HepG2 (cell line): Measurements from ENCODE around the gene YAP1. TPM values are rescaled to one million over a fixed set of nuclear protein-coding genes. Genes with fewer than 3 reads are reported as not detected.
A peak's percentile ranks its signal among the peaks of the same experiment; 100 is the strongest.

ENCODE experiments used
- ATF7-NPFF ChIP-seq: sonication (generic); formaldehyde crosslinking; IDR thresholded peaks from 2 replicates; pipeline ENCODE4 v1.8.1; 2023; ENCODE audit warnings: mild to moderate bottlenecking, low read depth, missing genetic modification reagents, moderate library complexity
- BCLAF1 ChIP-seq: fragments of 450-650 bp; IDR thresholded peaks from 2 replicates; pipeline ENCODE4 v1.6.1; 2017; ENCODE audit warnings: mild to moderate bottlenecking
- CBX5 ChIP-seq: sonication (generic); formaldehyde crosslinking; IDR thresholded peaks from 2 replicates; pipeline ENCODE4 v1.4.0; 2020; ENCODE audit warnings: missing genetic modification reagents, borderline replicate concordance
- CTCF ChIP-seq: sonication (generic); formaldehyde crosslinking; IDR thresholded peaks from 2 replicates; pipeline ENCODE4 v1.5.0; 2020; ENCODE audit warnings: mild to moderate bottlenecking, missing genetic modification reagents, moderate library complexity
- FUBP1 ChIP-seq: sonication (generic); formaldehyde crosslinking; IDR thresholded peaks from 2 replicates; pipeline ENCODE4 v1.5.1; 2020; ENCODE audit warnings: missing genetic modification reagents, mild to moderate bottlenecking, borderline replicate concordance
- HNRNPUL1 ChIP-seq: fragments of 200-400 bp; formaldehyde crosslinking; IDR thresholded peaks from 2 replicates; pipeline ENCODE4 v1.6.1; 2017; ENCODE audit warnings: low read depth, mild to moderate bottlenecking, low read length, moderate library complexity
- HOXA7 ChIP-seq: sonication (generic); formaldehyde crosslinking; IDR thresholded peaks from 2 replicates; pipeline ENCODE4 v1.8.1; 2022; ENCODE audit warnings: mild to moderate bottlenecking, missing genetic modification reagents, moderate library complexity
- KAT7 ChIP-seq: IDR thresholded peaks from 2 replicates; pipeline ENCODE4 v1.6.1; 2018; ENCODE audit warnings: borderline replicate concordance, missing compliant biosample characterization
- NR3C1 ChIP-seq: sonication (generic); formaldehyde crosslinking; IDR thresholded peaks from 2 replicates; pipeline ENCODE4 v1.4.0; 2020; ENCODE audit warnings: missing genetic modification reagents
- PAX8 ChIP-seq: sonication (generic); formaldehyde crosslinking; IDR thresholded peaks from 2 replicates; pipeline ENCODE4 v1.8.0; 2022; ENCODE audit warnings: mild to moderate bottlenecking, missing genetic modification reagents, borderline replicate concordance
- PRMT3 ChIP-seq: sonication (generic); formaldehyde crosslinking; IDR thresholded peaks from 2 replicates; pipeline ENCODE4 v1.8.1; 2022; ENCODE audit warnings: low read depth, mild to moderate bottlenecking, moderate library complexity, missing genetic modification reagents, borderline replicate concordance
- RBAK ChIP-seq: sonication (generic); formaldehyde crosslinking; IDR thresholded peaks from 2 replicates; pipeline ENCODE4 v1.5.1; 2020; ENCODE audit warnings: mild to moderate bottlenecking, missing genetic modification reagents
- SALL2 ChIP-seq: sonication (generic); formaldehyde crosslinking; IDR thresholded peaks from 2 replicates; pipeline ENCODE4 v1.8.1; 2023; ENCODE audit warnings: mild to moderate bottlenecking, missing genetic modification reagents, inconsistent platforms
- STAG1 ChIP-seq: sonication (generic); formaldehyde crosslinking; IDR thresholded peaks from 2 replicates; pipeline ENCODE4 v1.4.0; 2020; ENCODE audit warnings: missing genetic modification reagents
- SYNCRIP ChIP-seq: fragments of 200-400 bp; formaldehyde crosslinking; IDR thresholded peaks from 2 replicates; pipeline ENCODE4 v1.6.1; 2018; ENCODE audit warnings: mild to moderate bottlenecking, low read depth, low read length; ENCODE audit not compliant: insufficient read depth
- THRA ChIP-seq: sonication (generic); formaldehyde crosslinking; IDR thresholded peaks from 2 replicates; pipeline ENCODE4 v1.4.0; 2020; ENCODE audit warnings: missing genetic modification reagents, borderline replicate concordance
- ZNF121 ChIP-seq: sonication (generic); formaldehyde crosslinking; IDR thresholded peaks from 2 replicates; pipeline ENCODE4 v1.5.0; 2020; ENCODE audit warnings: mild to moderate bottlenecking, missing genetic modification reagents
- ZNF331 ChIP-seq: sonication (generic); formaldehyde crosslinking; IDR thresholded peaks from 2 replicates; pipeline ENCODE4 v1.4.0; 2020; ENCODE audit warnings: missing genetic modification reagents
- ZNF790 ChIP-seq: sonication (generic); formaldehyde crosslinking; IDR thresholded peaks from 2 replicates; pipeline ENCODE4 v1.8.0; 2022; ENCODE audit warnings: missing genetic modification reagents, mild to moderate bottlenecking, borderline replicate concordance
- ZNF83 ChIP-seq: sonication (generic); formaldehyde crosslinking; IDR thresholded peaks from 2 replicates; pipeline ENCODE4 v1.4.0; 2020; ENCODE audit warnings: missing genetic modification reagents, mild to moderate bottlenecking, borderline replicate concordance
- ZSCAN12 ChIP-seq: sonication (generic); formaldehyde crosslinking; IDR thresholded peaks from 2 replicates; pipeline ENCODE4 v1.9.0; 2021; ENCODE audit warnings: mild to moderate bottlenecking, missing genetic modification reagents
- polyA plus RNA-seq, 8 experiments: library from polyadenylated mRNA; depleted of rRNA in 3 of 8; stranded (reverse) in 7 of 8; unstranded in 1 of 8; fragments of >200 nt; fragmentation: Illumina TruSeq in 4 of 8; extraction: Trizol in 4 of 8; gene quantifications; 2 replicates each; pipeline versions ENCODE4 v1.2.1 to v1.2.3, GENCODE V29; 2011 to 2016; ENCODE audit warnings: low read depth in 4 of 8, missing spikeins in 1 of 8, mixed read lengths in 1 of 8; ENCODE audit not compliant: insufficient read depth in 1 of 8
- total RNA-seq, 5 experiments: library from RNA; depleted of rRNA; stranded (reverse); fragments of >200 nt; fragmentation: Illumina TruSeq; extraction: Trizol; gene quantifications; 2 replicates each; pipeline ENCODE4 v1.2.3, GENCODE V29; 2016; ENCODE audit warnings: low read depth in 1 of 5

The YAP1 gene
- total and polyA plus RNA-seq, 2 of the 13 experiments (the other 11 are each of a cell fraction or from before 2014, with no cell fraction given), result 59.5 to 91.0 TPM

- TF ChIP-seq FUBP1 (CRISPR knock-in tag) (no peak), KAT7 (CRISPR knock-in tag) (peak; percentile 84; the same call in 1 of the 2 replicates), STAG1 (peak; percentile 19; the same call in 1 of the 2 replicates), THRA (CRISPR knock-in tag) (peak; percentile 63), SYNCRIP (no peak), ZNF790 (CRISPR knock-in tag) (peak; percentile 31; the same call in 1 of the 2 replicates), BCLAF1 (no peak), PRMT3 (CRISPR knock-in tag) (no peak; the same call in 1 of the 2 replicates), HOXA7 (no peak), ZSCAN12 (CRISPR knock-in tag) (peak; percentile 73; the same call in 1 of the 2 replicates), RBAK (CRISPR knock-in tag) (no peak), ZNF83 (CRISPR knock-in tag) (peak; percentile 77; the same call in 1 of the 2 replicates), CTCF (CRISPR knock-in tag) (peak; percentile 20), PAX8 (no peak; the same call in 1 of the 2 replicates), ZNF121 (no peak; the same call in 1 of the 2 replicates), HNRNPUL1 (no peak; the same call in 1 of the 2 replicates), ZNF331 (CRISPR knock-in tag) (peak; percentile 82), SALL2 (peak; percentile 62; the same call in 1 of the 2 replicates), ATF7-NPFF (peak; percentile 85), CBX5 (CRISPR knock-in tag) (peak; percentile 57; the same call in 1 of the 2 replicates), NR3C1 (CRISPR knock-in tag) (no peak)
Measured at GRCh38 chr11:102109896-102110760, at the start of gene YAP1 (continued).
